HG03378 (cell line): ENCODE data around the gene CSNK2A3.
"Not testable (repeated sequence)": the region's sequence is repeated elsewhere in the genome, so short reads cannot be mapped to it uniquely, and the experiment has no call there.

Experiments
- ATAC-seq: cut with Tn5 transposase; IDR thresholded peaks from one replicate; pipeline ENCODE4 v1.9.1; 2021; ENCODE audit warnings: mild to moderate bottlenecking, moderate library complexity; ENCODE audit not compliant: unreplicated experiment

Gene CSNK2A3

DNA sequence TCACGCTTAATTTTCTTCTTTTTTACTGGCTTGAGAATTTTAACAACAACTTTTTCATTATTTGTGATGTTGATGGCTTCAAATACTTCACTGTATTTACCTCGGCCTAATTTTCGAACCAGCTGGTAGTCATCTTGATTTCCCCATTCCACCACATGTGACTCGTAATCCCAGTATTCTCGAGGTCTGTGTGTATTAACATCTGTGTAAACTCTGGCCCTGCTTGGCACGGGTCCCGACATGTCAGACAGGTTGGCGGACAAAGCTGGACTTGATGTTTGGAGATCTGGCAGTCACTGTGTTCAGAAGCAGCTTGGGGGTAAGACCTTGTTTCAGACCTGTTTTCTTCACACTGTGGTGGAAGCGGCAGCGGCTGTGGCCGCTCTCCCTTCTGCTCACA, at the start of gene CSNK2A3:
Gene CSNK2A3 (minus strand): TSS at position 373 of the 400 bp plus-strand sequence. CDS start 131 bp downstream, at position 242.
- not testable (repeated sequence) for ATAC-seq

- no peak for ATAC-seq
Observed at GRCh38 chr11:11401960-11402535, 49.0 kb upstream of the CSNK2A3 start.

- ATAC-seq: no peak
Observed at GRCh38 chr11:11400635-11401232, 47.7 kb upstream of the CSNK2A3 start.

- ATAC-seq: no peak
Observed at GRCh38 chr11:11400121-11400520, 47.1 kb upstream of the CSNK2A3 start.

GRCh38 chr11:11397781-11398180, 44.7 kb upstream of the CSNK2A3 start:
- no peak for ATAC-seq

DNA sequence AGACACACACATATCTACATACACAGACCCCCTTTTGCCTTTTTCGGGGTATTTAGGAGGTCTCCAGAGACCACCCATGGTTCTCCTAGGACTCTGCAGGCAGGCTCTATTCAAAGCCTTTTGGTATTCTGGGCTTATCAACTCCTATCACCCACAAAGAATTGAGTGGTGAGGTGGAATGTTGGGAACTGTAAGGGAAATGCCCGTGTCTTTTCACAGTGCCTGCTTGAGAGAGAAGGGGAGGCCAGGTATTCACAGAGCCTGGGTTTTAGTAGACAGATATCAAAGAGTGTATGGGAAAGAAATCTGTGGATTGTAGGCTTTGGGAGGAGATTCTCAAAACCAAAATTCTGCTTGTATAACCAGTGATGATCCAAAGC, 44.0 kb upstream of the CSNK2A3 start:
- no peak for ATAC-seq

DNA sequence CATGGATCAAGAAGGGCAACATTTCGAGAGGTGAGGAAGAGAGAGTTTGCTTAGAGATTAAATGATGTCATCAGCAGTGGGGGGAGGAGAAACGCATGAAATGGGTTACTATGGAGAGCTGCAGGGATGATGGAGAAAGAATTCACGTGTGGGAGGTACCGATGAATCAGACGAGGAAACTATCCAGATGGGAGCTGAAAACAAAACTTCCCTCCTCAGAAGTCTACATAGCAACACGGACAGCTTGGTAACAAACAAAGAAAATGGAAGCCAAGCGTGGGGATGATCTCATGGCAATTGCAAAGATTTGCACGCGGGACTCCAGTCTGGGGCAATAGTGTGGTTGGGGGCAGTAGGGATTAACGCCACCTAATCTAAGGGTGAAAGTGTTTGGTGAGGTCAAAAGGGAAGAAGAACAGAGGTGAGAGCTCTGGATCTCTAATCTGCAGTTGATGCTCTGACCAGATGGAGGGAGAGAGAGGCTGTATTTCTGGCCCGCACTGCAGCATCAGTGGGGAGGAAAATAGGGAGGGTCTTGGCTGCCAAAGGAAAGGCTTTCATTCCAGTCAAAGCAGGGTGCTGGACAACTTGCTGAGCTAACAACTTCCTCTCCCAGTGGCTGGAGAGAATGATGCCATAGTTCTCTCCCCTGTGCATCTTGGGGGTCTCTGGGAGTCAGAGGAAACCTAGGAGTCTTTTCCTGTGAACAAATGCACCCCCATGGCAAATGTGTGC, 43.4 kb upstream of the CSNK2A3 start:
- no peak for ATAC-seq

GRCh38 chr11:11395126-11395525, 42.1 kb upstream of the CSNK2A3 start:
- no peak for ATAC-seq

DNA sequence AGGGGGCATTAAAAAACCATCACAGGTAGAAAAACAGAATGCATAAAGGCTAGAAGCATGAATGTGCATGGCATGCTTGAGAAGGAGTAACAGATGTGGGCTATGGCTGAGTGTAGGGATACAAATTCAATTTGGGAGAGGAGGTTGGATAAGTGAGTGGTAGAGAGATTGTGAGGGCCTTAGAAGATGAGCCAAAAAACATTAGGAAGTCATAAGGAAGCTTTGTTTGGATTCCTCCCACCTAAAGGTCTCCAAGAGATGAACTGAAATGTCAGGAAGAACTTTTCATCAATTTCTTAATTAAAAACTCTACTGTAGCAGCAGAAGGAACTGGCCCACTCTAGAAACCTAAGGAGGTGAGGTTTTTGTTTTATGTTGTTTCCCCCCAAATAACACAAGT, 41.2 kb upstream of the CSNK2A3 start:
- no peak for ATAC-seq

- no peak for ATAC-seq
Observed at GRCh38 chr11:11391796-11392463, 38.9 kb upstream of the CSNK2A3 start.

DNA sequence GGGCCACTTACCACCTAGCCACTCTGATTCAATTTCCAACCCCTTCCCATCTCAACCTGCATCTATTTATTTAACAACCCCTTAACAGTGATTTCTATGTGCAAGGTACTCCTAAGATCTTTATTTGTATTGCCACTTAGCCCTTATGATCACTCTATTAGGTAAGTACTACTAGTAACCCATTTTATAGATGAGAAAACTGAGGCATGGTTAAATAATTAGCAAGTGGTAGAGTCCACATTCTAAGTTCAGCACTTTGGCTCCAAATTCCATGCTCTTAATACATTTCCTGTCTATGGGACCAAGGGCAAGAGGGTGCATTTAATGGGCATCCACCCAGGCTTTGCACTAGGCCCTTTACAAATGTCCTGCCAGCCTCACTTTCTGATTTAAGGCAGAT, 38.1 kb upstream of the CSNK2A3 start:
- ATAC-seq: no peak

DNA sequence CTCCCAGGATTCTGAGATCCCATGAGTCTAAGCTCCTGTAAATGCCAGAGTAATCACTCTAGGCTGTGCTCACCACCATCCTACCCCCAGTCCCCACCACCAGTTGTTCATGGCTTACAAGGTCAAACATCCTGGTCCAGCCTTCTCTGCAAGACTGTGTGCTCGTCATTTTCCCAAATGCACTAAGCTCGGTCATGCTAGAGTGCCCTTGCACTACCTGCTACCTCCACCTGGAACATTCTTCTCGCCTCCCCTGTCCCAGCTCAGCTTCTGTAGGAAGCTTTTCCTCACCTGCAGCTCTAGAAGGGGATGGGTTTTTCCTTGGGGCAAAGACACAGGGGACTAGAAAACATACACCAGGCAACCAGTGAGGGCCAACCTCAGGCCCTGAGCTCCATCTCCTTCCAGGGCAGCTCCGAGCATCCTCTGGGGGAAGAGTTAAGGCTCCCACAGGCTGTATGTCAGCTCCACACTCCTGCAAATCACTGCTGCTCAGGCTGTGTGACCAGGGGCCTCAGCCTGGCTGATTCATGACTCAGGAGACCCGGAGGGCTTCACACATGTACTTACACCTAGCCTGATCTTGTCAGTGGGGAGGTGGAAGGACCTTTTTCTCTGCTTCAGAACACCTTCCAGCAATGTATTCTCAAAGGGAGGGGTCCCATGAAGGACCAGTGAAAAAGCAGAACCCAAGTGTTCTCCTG, 37.2 kb upstream of the CSNK2A3 start:
- no peak for ATAC-seq

DNA sequence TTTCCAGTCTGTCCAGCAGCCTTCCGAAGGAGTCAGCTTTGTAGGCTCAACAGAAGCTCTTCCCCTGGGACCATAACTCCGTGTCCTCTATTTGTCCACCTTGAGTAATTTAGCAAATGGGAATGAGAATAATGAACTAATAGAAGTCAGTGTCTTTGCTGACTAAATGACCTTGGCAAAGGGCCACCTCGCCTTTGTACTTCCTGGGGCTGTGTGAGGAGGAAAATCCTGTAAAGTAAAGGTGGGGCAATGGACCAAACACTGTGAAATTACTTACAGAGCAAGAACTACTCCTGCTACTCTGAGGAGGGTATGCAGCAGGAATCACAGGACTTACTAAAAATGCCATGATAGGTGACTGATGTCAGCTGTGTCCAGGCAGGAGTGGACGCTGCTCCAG, 36.2 kb upstream of the CSNK2A3 start:
- no peak for ATAC-seq

GRCh38 chr11:11387622-11388305, 34.7 kb upstream of the CSNK2A3 start:
- no peak for ATAC-seq

- no peak for ATAC-seq
Observed at GRCh38 chr11:11387207-11387606, 34.2 kb upstream of the CSNK2A3 start.

DNA sequence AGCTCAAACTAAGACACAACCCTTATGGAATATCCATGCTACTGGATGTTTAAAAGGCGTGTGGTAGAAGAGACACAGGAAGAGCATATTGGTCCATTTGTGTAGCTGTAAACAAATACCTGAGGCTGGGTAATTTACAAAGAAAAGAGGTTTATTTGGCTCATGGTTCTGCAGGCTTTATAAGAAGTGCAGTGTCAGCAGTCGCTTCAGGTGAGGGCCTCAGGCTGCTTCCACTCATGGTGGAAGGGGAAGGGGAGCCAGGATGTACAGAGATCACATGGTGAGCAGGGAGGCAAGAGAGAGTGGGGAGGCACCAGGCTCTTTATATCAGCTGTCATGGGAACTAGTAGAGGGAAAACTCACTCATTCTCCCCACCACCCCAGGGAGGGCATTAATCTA, 31.8 kb upstream of the CSNK2A3 start:
- no peak for ATAC-seq

DNA sequence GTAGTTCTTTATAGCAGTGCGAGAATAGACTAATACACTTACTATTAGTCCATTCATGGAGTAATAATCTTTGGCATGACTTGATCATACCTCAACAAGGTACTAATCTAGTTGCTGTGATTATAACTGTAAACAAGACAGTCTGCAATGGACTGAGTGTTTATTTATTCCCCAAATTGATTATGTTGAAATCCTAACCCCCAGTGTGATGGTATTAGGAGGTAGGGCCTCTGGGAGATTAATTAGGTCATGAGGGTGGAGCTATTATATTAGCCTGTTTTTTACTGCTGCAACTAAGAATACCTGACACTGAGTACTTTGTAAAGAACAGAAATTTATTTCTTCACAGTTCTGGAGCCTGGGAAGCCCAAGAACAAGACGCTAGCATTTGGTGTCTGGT, 30.9 kb upstream of the CSNK2A3 start:
- ATAC-seq: no peak

DNA sequence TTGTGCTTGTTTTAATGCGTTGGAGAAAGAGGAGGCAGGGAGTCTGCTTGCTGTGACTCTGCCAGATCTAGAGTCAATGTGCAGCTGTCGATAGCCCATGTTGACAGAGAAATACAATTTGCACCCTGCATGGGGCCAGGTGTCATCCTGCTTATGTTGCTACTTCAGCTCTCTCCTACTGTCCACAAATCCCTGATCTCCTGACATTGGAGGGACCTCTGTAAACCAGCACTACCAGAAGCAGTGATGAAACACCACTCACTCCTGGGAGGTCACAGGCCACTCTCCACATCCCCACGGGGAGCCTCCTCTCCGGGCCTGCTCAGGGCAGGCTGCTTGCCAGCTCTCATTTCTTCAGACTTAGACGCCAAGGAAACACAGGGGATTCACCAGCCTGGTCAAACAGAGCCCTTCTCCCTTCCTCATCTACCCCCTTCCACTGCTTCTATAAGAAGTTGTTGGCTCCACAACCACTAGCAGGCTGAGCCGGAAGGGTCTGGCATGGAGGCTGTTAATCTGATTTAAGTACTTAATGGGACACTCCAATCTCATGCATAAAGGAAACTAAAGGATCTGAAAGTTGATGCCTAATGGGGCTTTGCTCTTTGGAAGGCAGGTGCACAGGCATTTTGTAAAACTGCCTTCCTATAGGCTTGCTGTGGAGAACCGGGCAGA, 29.9 kb upstream of the CSNK2A3 start:
- no peak for ATAC-seq

DNA sequence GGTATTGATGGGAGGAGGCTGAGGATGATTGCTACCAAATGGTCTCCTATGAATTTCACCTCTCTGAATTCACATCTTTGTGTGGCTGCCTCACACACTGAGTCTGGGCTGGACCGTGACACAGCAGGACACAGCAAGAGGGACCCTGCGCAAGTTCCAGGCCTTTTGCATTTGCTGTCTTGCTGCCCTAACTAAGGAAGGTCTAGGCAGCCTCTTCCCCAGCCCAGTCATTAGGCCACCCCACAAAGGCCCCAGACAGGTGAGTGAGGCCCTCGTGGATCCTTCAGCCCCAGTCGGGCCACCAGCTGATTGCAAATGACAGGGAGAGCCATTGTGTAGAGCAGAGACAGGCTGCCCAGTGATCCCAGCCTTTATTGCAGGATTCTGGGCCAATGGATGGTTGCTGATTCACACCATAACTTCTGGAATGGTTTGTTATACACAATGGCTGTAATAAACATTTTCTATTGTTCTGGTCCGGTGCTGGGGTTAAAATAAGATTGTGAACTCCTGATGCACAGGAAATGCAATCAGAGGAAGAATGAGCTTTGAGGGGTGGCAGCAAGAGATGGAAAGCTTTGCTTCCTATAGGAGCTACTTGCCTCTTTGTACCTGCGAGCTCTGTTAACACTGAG, 28.5 kb upstream of the CSNK2A3 start:
- no peak for ATAC-seq

DNA sequence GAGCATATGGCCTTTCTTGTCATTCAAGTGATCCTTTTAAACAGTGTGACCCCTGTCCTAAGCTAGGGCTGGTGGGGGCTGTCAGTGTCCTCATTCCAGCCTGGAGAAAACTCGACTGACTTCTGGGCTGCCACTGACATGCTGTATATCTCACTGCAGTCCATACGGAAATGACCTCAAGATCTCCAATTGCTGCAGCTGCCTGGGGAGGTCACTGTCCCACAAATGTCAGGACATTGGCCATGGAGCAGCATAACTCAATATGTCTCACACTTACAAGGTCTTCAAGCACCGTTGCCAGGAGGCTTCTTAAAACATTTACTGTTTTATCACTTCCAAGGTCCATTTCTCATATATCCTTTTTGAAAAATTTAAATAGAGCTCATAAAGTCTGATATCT, 27.8 kb upstream of the CSNK2A3 start:
- no peak for ATAC-seq
